ENCODE data around the gene NDUFS5.
"Not testable (repeated sequence)": the region's sequence is repeated elsewhere in the genome, so short reads cannot be mapped to it uniquely, and the experiment has no call there.

The NDUFS5 gene

GRCh38 chr1:39026051-39026865 is at the start of gene NDUFS5:
Gene NDUFS5, plus strand, starts transcription at chr1:39026350. Its CDS starts 2,375 bp downstream, at chr1:39028725.
- H3K4me3 ChIP-seq (ENCODE audit: low read depth, low read length), result peak within 1 kb of the TSS; percentile 100

- H3K4me3 ChIP-seq (ENCODE audit: low read depth, low read length), result not testable (repeated sequence)
These were observed 48.5 kb upstream of the NDUFS5 start for GRCh38 chr1:38977399-38978244.

GRCh38 chr1:38978245-38978542 is 48.0 kb upstream of the NDUFS5 start:
- not testable (repeated sequence) for H3K4me3 ChIP-seq (ENCODE audit: low read depth, low read length)

DNA sequence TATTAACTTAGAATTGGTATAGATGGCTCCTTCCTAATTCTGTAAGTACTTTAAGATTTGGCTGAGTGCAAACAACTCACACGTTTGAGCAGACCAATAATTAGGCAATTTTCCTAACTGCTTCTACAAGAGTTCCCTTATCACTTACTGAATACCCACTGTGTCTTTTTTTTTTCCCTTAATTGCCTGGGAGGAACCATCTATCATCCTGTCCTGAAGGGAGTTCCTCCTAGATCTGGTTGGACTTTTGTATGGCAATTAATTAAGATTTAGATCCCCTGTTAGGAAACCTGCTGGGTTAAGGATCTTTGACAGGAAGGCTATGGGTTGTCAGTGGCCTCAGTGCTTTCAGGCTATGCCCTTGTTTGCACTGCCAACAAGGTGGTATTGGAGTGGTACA is 46.8 kb upstream of the NDUFS5 start:
- not testable (repeated sequence) for H3K4me3 ChIP-seq (ENCODE audit: low read depth, low read length)

GRCh38 chr1:38989979-38990378 is 36.2 kb upstream of the NDUFS5 start:
- H3K4me3 ChIP-seq (ENCODE audit: low read depth, low read length), result no peak overlapping the region

DNA sequence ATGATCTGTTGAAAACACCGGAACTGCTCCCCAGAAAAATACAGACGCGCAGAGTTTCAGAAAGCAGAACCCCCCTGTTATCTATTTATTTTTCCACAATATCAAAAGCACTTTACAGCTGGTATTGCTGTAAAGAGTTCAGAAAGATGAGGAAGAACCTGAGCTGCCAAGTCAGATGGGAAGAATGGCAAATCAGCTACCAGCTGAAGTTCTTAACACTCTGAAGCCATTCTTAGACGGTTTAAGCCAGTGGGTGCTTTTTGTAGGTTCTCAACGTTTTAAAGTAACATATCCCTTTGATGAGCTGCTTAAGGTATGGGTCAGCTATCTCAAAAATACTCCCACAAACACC is 35.8 kb upstream of the NDUFS5 start:
- H3K4me3 ChIP-seq (ENCODE audit: low read depth, low read length), result peak overlapping the region; percentile 10

DNA sequence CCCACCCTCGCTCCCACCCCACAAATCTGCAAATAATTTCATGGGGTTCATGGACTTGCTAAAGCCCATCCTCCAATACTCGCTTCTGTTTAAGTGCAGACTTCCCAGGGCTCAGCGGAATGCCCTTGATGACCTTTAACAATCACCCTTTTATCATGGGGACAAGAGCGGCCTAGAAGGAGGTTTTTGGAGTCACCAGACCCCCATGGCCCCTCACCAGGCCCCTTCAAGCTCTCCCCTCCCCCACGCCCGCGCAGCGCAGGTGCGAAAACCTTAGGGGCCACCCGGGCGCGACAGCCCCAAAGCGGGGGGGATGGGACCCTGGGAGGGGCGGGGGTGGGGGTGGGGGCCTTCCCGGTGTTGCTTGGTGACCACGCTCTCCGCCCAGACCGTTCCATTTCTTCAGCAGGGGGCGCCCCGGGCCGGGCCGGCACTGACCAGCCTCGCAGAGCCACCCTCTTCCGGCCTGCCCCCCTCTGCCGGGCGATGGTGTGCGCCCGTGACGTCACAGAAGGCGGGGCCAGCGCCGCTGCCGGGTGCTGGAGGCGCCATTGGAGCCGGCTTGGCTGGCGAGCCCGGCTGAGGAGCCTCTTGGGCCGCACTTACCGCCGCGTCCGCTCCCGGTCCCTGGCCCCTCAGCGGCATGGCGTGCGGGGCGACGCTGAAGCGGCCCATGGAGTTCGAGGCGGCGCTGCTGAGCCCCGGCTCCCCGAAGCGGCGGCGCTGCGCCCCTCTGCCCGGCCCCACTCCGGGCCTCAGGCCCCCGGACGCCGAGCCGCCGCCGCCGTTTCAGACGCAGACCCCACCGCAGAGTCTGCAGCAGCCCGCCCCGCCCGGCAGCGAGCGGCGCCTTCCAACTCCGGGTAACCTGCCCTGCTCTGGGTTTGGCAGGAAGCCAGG is 35.2 kb upstream of the NDUFS5 start, which contains the start of gene AKIRIN1:
TSS of gene AKIRIN1 (plus strand) at position 539 of the 900 bp plus-strand sequence. CDS start at position 644, 105 bp downstream.
- H3K4me3 ChIP-seq (ENCODE audit: low read depth, low read length), result peak within 1 kb of the TSS; percentile 99

- H3K4me3 ChIP-seq (ENCODE audit: low read depth, low read length), result peak overlapping the region; percentile 99
These were observed 34.3 kb upstream of the NDUFS5 start for GRCh38 chr1:38991638-38992411.

- peak overlapping the region; percentile 99 for H3K4me3 ChIP-seq (ENCODE audit: low read depth, low read length)
These were observed 33.6 kb upstream of the NDUFS5 start for GRCh38 chr1:38992412-38993111.

DNA sequence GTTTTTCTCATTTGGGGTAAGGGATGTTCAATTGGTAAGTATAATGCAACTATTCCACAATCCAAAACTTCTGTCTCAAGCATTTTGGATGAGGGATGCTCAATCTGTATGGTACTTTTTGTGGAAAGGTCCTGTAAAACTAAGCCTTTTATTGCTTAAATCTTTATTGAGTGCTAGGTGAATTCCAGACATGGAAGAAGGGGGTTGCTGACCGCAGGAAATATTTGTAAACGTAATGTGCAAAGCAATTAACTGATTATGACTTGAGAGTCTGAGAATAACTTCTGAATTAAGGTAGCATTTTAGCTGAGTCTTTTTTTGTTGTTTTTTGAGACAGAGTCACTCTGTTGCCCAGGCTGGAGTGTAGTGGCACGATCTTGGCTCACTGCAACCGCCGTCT is 32.0 kb upstream of the NDUFS5 start:
- no peak overlapping the region for H3K4me3 ChIP-seq (ENCODE audit: low read depth, low read length)

- no peak overlapping the region for H3K4me3 ChIP-seq (ENCODE audit: low read depth, low read length)
These were observed 28.9 kb upstream of the NDUFS5 start for GRCh38 chr1:38997034-38997900.

GRCh38 chr1:38997901-38998190 is 28.3 kb upstream of the NDUFS5 start:
- H3K4me3 ChIP-seq (ENCODE audit: low read depth, low read length), result no peak overlapping the region

- no peak overlapping the region for H3K4me3 ChIP-seq (ENCODE audit: low read depth, low read length)
These were observed 24.4 kb upstream of the NDUFS5 start for GRCh38 chr1:39001516-39002421.

- H3K4me3 ChIP-seq (ENCODE audit: low read depth, low read length), result no peak overlapping the region
These were observed 22.9 kb upstream of the NDUFS5 start for GRCh38 chr1:39003281-39003680.

DNA sequence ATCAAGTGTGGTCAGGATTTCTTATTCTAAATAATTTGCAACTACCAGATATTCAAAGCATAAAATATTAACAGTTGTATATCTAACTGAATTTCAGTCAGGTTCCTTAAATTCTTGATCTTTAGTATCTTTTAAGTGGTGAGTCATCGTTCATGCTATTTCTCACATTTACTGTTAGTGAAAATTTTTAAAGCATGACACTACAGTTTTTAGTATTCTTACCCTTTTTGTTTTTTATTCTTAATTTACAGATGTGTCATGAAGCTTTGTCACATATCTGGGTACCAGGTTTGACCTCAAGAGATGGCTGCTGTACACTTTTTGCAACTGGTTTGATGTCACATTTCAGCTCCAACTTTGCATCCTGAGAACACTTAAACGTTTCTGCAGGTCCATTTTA is 22.4 kb upstream of the NDUFS5 start:
- H3K4me3 ChIP-seq (ENCODE audit: low read depth, low read length), result no peak overlapping the region

DNA sequence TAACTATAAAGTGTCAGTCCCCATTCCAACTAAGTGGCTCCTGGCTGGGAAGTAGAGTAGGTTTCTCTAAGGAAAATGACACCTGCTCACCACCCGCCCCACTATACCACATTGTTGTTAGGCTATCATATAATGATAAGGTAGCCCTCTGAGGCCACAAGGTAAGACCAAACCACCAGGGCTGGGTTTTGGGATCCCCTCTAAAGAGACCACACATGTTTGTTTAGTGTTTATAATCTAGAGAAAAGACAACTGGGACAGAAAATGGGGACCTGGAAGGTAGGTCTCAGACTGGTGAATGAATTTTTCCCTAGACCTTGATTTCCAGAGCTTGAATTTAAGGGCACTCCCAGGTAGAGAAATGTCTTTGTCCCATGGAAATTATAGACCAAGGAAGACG is 19.9 kb upstream of the NDUFS5 start:
- H3K4me3 ChIP-seq (ENCODE audit: low read depth, low read length), result no peak overlapping the region

GRCh38 chr1:39006726-39007645 is 19.2 kb upstream of the NDUFS5 start:
- no peak overlapping the region for H3K4me3 ChIP-seq (ENCODE audit: low read depth, low read length)
